ENCODE results near the gene SCNN1G. TPM values are rescaled to one million over a fixed set of nuclear protein-coding genes. Genes with fewer than 3 reads are reported as not detected.

SCNN1G gene
- total RNA-seq, 2 donors from 2014 or later = not detected

DNA sequence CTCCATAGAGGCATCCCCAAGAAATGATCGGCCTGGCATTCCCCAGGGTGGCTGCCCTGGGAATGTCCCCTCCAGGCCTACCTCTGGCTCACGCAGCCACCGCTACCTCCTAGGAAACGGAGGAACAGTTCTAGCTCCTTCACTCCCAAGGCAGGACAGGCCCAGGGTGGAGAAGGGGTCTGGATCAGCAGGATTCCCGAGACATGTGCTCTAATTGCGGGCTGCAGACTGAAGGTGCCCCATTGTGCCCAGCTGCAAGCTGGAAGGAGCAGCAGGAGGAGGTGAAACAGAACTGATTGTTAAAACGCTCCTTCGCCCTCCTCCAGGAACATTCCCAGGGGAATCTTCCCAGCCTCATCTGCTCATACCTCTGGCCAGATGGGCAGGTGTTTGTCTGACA, 40.8 kb downstream of the SCNN1G start:
- DNase-seq (no peak), ATAC-seq (no peak)
- H3K9me3 ChIP-seq (ENCODE audit: control insufficient read depth, low read length, poor library complexity, severe bottlenecking) = no peaks in the 10 kb centered on the region
- no peaks in the 10 kb centered on the region for H3K36me3 Mint-ChIP-seq (ENCODE audit: low read depth)
- H3K27me3 Mint-ChIP-seq = peaks cover 28% of the 10 kb centered on the region
- H3K4me1 Mint-ChIP-seq = no peaks in the 10 kb centered on the region
- H3K4me3 Mint-ChIP-seq = no peak overlapping the region
- no peak overlapping the region for H3K27ac Mint-ChIP-seq

DNA sequence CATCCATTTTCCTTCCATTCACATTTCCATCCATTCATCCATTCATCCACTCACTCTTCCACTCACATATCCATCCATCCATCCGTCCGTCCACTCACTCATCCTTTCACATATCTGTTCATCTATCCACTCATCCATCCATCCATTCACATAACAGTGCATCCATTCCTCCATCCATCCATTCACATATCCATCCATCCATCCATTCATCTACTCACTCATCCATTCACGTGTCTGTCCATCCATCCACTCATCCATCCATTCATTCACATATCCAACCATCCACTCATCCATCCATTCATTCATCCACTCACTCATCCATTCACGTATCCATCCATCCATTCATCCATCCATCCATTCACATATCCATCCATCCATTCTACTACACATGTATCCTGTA, 42.6 kb downstream of the SCNN1G start:
- Mint-ChIP-seq H3K4me1 (no peaks in the 10 kb centered on the region), H3K4me3 (no peak overlapping the region), H3K27ac (no peak overlapping the region), H3K27me3 (peaks cover 15% of the 10 kb centered on the region), H3K36me3 (ENCODE audit: low read depth) (no peaks in the 10 kb centered on the region)
- H3K9me3 ChIP-seq (ENCODE audit: control insufficient read depth, low read length, poor library complexity, severe bottlenecking) = no peaks in the 10 kb centered on the region
- no peak for ATAC-seq
- no peak for DNase-seq

DNA sequence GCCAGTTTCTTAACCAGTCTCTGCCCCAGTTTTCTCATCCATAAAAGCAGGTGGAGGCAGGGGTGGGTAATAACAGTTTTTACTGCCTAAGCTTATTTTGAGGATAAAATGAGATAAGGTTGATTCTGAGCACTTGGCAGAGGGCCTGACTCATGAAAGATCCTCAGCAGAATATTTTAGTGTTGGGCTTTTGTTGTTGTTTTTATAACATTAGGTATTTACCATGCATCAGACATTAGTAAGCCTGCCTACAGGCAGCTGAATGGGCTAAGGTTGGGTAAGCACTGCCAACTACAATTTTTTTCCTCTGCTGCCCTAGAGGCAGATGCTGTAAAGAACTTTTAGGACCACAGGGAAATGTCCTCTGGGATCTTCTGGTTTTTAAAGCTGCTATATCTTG, 43.1 kb downstream of the SCNN1G start:
- Mint-ChIP-seq H3K4me1 (no peaks in the 10 kb centered on the region), H3K27ac (no peak overlapping the region), H3K4me3 (no peak overlapping the region), H3K36me3 (ENCODE audit: low read depth) (no peaks in the 10 kb centered on the region), H3K27me3 (peaks cover 9% of the 10 kb centered on the region)
- H3K9me3 ChIP-seq (ENCODE audit: control insufficient read depth, low read length, poor library complexity, severe bottlenecking) = no peaks in the 10 kb centered on the region
- ATAC-seq = no peak
- DNase-seq = no peak

DNA sequence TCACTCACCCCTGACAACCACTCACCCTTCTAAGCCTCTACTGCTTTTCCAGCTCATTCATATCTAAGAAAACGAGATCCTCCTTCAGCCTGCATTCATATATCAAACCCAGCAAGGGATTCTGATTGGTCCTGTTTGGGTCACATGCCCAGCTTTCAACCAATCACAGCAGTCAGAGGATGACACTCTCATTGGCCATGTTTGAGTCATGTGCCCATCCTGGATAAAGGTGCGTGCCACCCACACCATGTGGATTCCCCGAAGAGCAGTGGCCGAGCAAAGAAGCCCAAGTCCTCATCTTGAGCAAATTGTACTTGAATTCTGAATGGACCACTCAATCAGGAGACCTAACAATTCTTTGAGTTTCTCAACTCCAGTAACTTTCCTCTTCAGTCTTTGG, 45.0 kb downstream of the SCNN1G start:
- ATAC-seq (no peak), DNase-seq (no peak)
- Mint-ChIP-seq H3K27ac (no peak overlapping the region), H3K36me3 (ENCODE audit: low read depth) (no peaks in the 10 kb centered on the region), H3K27me3 (peaks cover 17% of the 10 kb centered on the region), H3K4me1 (no peaks in the 10 kb centered on the region), H3K4me3 (no peak overlapping the region)
- H3K9me3 ChIP-seq (ENCODE audit: control insufficient read depth, low read length, poor library complexity, severe bottlenecking) = no peaks in the 10 kb centered on the region

DNA sequence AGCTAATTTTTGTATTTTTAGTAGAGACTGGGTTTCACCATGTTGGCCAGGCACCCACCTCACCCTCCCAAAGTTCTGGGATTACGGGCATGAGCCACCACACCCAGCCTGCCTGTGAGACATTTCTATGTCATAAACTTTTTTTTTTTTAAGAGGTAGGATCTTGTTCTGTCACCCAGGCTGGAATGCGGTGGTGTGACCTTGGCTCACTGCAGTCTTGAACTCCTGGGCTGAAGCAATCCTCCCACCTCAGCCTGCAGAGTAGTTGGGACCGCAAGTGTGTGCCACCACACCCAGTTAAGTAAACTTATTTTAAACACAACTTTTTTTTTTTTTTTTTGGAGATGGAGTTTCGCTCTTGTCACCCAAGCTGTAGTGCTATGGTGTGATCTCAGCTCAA, 47.2 kb downstream of the SCNN1G start:
- ATAC-seq (no peak), DNase-seq (no peak)
- no peak overlapping the region for H3K27ac Mint-ChIP-seq
- no peak overlapping the region for H3K4me3 Mint-ChIP-seq
- peaks cover 17% of the 10 kb centered on the region for H3K27me3 Mint-ChIP-seq
- H3K9me3 ChIP-seq (ENCODE audit: control insufficient read depth, low read length, poor library complexity, severe bottlenecking) = no peaks in the 10 kb centered on the region
- no peaks in the 10 kb centered on the region for H3K4me1 Mint-ChIP-seq
- H3K36me3 Mint-ChIP-seq (ENCODE audit: low read depth) = no peaks in the 10 kb centered on the region

DNA sequence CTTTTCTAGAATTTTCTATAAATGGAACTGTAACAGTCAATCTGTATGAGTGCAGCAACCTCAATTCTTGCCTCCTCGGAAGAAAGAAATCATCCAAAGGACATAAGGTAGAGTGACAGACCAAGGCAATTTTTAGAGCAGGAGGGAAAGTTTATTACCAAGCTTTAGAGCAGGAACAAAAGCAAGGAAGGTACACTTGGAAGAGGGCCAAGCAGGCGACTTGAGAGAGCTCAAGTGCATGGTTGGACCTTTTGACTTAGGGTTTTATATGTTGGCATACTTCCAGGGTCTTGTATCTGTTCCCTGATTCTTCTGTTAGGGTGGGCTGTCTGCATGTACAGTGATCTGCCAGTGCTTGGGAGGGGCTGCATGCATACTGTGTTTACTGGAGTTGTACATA, 50.3 kb downstream of the SCNN1G start:
- DNase-seq (no peak), ATAC-seq (no peak)
- Mint-ChIP-seq H3K36me3 (ENCODE audit: low read depth) (no peaks in the 10 kb centered on the region), H3K27me3 (peaks cover 16% of the 10 kb centered on the region), H3K4me3 (no peak overlapping the region), H3K4me1 (no peaks in the 10 kb centered on the region), H3K27ac (no peak overlapping the region)
- no peaks in the 10 kb centered on the region for H3K9me3 ChIP-seq (ENCODE audit: control insufficient read depth, low read length, poor library complexity, severe bottlenecking)

DNA sequence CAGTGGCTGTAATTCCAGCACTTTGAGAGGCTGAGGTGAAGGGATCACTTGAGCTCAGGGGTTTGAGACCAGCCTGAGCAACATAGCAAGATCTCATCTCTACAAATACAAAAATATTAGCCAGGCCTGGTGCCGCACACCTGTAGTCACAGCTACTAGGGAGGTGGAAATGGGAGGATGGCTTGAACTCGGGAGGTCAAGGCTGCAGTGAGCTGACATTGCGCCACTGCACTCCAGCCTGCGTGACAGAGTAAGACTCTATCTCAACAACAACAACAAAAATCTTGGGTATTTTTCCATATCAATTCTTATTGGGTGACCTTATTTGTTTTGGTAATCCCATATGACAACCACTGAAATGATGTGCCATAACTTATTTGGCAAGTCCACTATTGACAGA, 52.6 kb downstream of the SCNN1G start:
- no peak for ATAC-seq
- Mint-ChIP-seq H3K4me1 (no peaks in the 10 kb centered on the region), H3K27me3 (peaks cover 16% of the 10 kb centered on the region), H3K27ac (no peak overlapping the region), H3K36me3 (ENCODE audit: low read depth) (no peaks in the 10 kb centered on the region), H3K4me3 (no peak overlapping the region)
- no peak for DNase-seq
- no peaks in the 10 kb centered on the region for H3K9me3 ChIP-seq (ENCODE audit: control insufficient read depth, low read length, poor library complexity, severe bottlenecking)

DNA sequence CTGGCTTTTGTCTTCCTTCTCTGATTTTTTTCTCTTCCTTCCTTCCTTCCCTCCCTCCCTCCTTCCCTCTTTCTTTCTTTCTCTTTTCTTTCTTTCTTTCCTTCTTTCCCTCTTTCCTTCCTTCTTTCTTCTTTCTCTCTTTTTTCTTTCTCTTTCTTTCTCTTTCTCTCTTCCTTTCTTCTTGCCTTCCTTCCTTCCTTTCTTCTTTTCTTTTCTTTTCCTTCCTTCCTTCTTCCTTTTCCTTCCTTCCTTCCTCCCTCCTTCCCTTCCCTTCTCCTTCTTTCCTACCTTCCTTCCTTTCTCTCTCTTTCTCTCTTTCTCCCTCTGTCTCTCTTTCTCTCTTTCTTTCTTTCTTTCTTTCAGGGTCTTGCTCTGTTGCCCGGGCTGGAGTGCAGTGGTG, 54.4 kb downstream of the SCNN1G start:
- no peak for DNase-seq
- H3K9me3 ChIP-seq (ENCODE audit: control insufficient read depth, low read length, poor library complexity, severe bottlenecking) = no peaks in the 10 kb centered on the region
- H3K4me3 Mint-ChIP-seq = no peak overlapping the region
- H3K4me1 Mint-ChIP-seq = no peaks in the 10 kb centered on the region
- H3K27me3 Mint-ChIP-seq = peaks cover 10% of the 10 kb centered on the region
- H3K27ac Mint-ChIP-seq = no peak overlapping the region
- no peak for ATAC-seq
- no peaks in the 10 kb centered on the region for H3K36me3 Mint-ChIP-seq (ENCODE audit: low read depth)

DNA sequence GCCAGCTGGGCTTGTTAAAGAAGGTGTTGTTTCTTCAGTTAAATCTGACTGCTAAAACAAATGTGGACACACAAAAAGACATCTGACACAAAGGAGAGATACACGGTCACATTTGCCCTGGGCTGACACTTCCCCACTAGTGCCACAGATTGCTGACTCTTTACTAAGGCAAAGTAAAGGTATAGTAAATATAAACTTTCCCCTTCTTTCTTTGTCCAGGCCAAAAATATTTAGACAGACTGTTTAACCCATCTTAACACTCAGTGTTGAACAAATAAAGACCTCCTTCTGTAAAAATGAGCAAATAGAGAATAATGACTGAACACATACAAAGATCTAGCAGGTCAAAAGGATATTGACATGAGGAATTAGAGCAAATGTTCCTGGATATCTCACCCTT, 58.4 kb downstream of the SCNN1G start:
- no peak for ATAC-seq
- H3K27ac Mint-ChIP-seq = no peak overlapping the region
- no peak overlapping the region for H3K4me3 Mint-ChIP-seq
- H3K9me3 ChIP-seq (ENCODE audit: control insufficient read depth, low read length, poor library complexity, severe bottlenecking) = no peaks in the 10 kb centered on the region
- DNase-seq = no peak
- no peaks in the 10 kb centered on the region for H3K36me3 Mint-ChIP-seq (ENCODE audit: low read depth)
- H3K4me1 Mint-ChIP-seq = no peaks in the 10 kb centered on the region
- no peaks in the 10 kb centered on the region for H3K27me3 Mint-ChIP-seq

DNA sequence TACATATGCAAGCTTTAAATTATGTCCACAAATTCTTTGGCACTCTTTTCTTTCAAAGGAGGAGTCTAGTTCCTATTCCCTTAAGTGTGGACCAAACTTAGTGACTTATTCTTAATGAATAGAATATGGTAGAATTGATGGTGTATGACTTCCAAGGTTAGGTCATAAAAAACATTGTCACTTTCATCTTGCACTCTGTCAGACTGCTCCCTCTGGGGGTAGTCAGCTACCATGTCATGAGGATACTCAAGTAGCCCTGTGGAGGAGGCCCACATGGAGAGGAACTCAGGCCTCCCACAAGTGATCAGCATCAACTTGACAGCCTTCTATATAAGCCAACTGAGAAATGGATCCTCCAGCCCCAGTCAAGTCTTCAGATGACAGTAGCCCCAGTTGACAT, 61.6 kb downstream of the SCNN1G start:
- H3K27me3 Mint-ChIP-seq = peaks cover 7% of the 10 kb centered on the region

DNA sequence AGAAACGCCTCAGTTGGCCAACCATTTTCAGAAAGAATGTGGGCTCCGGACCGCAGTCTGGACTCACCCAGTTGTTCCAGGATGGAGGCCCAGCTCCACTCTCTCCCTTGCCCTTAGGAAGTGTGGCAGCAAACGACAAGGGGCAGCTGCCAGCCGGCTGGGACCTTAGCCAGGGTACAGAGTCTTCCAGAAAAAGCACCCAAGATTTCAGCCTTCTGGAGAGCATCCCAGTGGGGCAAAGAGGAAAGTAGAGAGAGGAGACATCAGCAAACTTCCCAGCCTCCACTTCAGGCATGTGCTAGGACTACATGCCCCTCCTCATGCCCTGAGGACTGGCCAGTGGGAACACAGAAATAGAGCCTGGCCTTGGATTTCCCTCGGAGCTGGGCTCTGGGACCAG, 62.7 kb downstream of the SCNN1G start:
- H3K4me3 Mint-ChIP-seq = no peak overlapping the region
- no peak for ATAC-seq
- H3K27me3 Mint-ChIP-seq = peaks cover 7% of the 10 kb centered on the region

More for the DNA sequence above, 61.6 kb downstream of the SCNN1G start:
- no peaks in the 10 kb centered on the region for H3K36me3 Mint-ChIP-seq (ENCODE audit: low read depth)
- H3K9me3 ChIP-seq (ENCODE audit: control insufficient read depth, low read length, poor library complexity, severe bottlenecking) = no peaks in the 10 kb centered on the region
- no peaks in the 10 kb centered on the region for H3K4me1 Mint-ChIP-seq
- DNase-seq (no peak), ATAC-seq (no peak)
- H3K27ac Mint-ChIP-seq = no peak overlapping the region
- no peak overlapping the region for H3K4me3 Mint-ChIP-seq

DNA sequence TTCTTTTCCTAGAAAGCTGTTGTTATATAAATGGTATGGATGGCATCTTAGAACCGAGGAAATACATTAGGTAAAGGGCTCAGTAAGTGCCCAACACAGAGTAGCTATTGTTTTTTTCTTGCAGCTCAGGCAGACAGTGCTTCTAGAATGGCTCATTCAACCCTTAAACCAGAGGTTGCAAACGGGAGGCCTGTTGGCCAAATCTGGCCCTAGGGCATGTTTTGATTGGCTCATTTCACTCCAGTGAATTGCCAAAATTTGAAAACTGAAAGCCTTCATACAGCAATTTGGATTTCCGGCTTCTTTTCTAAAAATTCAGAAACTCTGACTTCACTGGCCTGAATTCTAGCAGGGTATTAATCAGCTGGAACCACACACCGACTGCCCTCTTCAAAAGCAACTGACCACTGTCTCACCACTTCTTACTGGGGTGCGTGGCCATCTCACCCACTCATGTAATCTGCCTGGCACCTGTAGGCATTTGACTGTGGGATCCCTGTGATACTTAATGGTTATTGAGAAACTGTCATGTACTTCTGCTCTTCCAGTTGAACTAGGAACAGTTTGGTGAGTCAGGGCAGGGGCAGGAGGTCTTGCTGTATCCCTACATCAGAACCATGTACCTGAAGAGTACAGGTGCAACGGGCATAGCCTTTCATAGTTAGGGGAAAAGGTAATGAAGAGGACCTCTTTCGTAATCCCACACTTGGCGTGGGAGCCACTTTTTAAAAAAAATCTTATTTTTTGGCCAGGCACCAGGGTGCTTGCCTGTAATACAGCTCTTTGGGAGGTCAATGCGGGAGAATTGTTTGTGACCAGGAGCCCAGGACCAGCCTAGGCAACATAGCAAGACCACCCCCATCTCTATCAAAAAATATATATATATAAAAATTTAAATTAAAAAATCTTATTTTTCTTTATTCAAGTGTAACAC, 66.0 kb downstream of the SCNN1G start:
- Mint-ChIP-seq H3K27me3 (peaks cover 13% of the 10 kb centered on the region), H3K4me1 (no peaks in the 10 kb centered on the region), H3K4me3 (no peak overlapping the region), H3K27ac (no peak overlapping the region), H3K36me3 (ENCODE audit: low read depth) (peaks cover 2% of the 10 kb centered on the region)
- no peak for ATAC-seq
- no peaks in the 10 kb centered on the region for H3K9me3 ChIP-seq (ENCODE audit: control insufficient read depth, low read length, poor library complexity, severe bottlenecking)
- no peak for DNase-seq

More for the DNA sequence above, 62.7 kb downstream of the SCNN1G start:
- Mint-ChIP-seq H3K4me1 (no peaks in the 10 kb centered on the region), H3K36me3 (ENCODE audit: low read depth) (no peaks in the 10 kb centered on the region), H3K27ac (no peak overlapping the region)
- no peak for DNase-seq
- H3K9me3 ChIP-seq (ENCODE audit: control insufficient read depth, low read length, poor library complexity, severe bottlenecking) = no peaks in the 10 kb centered on the region

DNA sequence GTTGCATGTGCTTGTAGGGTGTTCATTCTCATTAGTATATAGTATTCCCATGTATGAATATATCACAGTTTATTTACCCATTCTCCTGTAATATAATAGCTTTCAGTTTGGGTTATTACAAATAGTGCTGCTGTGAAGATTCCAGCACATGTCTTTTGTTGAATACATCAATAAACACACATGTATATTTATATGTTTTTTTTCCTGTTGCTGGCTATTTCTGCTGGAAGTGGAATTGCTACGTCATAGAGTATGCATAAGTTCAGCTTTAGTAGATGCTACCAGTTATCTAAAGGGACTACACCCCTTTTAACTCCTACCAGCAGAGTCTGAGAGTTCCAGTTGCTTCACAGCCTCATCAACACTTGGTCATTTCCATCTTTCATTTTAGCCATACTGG, 67.3 kb downstream of the SCNN1G start:
- DNase-seq = no peak
- H3K9me3 ChIP-seq (ENCODE audit: control insufficient read depth, low read length, poor library complexity, severe bottlenecking) = no peaks in the 10 kb centered on the region
- H3K4me1 Mint-ChIP-seq = no peaks in the 10 kb centered on the region
- no peak overlapping the region for H3K4me3 Mint-ChIP-seq
- H3K27ac Mint-ChIP-seq = no peak overlapping the region
- H3K27me3 Mint-ChIP-seq = peaks cover 13% of the 10 kb centered on the region
- no peak for ATAC-seq
- peaks cover 2% of the 10 kb centered on the region for H3K36me3 Mint-ChIP-seq (ENCODE audit: low read depth)

DNA sequence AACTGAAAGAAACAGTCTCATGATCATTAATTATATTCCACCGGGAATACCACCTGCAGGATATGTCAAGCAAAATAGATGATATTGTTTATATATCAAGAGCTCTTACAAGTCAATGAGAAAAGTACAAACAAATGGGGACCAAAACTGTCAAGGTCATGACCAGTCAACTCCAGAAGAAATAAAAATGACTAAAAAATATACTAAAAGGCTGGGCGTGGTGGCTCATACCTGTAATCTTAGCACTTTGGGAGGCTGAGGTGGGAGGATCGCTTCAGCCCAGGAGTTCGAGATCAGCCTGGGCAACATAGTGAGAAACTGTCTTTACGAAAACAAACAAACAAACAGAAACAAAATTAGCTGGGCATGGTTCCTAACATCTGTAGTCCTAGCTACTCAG, 69.8 kb downstream of the SCNN1G start:
- Mint-ChIP-seq H3K4me3 (no peak overlapping the region), H3K4me1 (no peaks in the 10 kb centered on the region), H3K36me3 (ENCODE audit: low read depth) (peaks cover 2% of the 10 kb centered on the region), H3K27me3 (peaks cover 18% of the 10 kb centered on the region), H3K27ac (no peak overlapping the region)
- no peak for DNase-seq
- ATAC-seq = no peak
- no peaks in the 10 kb centered on the region for H3K9me3 ChIP-seq (ENCODE audit: control insufficient read depth, low read length, poor library complexity, severe bottlenecking)
